Heart right ventricle (tissue), 16 donors: ENCODE measurements around the gene BMERB1. TPM values are rescaled to one million over a fixed set of nuclear protein-coding genes. Genes with fewer than 3 reads are reported as not detected.

Experiments
- ATAC-seq, 8 donors: fragments of 200-7000 bp; cut with Tn5 transposase; one replicate each; pipeline ENCODE4 v1.9.1; 2020; ENCODE audit warnings: mild to moderate bottlenecking in 8 of 8, moderate library complexity in 8 of 8, moderate number of reproducible peaks in 1 of 8
- DNase-seq, 2 donors: peaks; one replicate each; pipeline ENCODE4 v3.0.0-alpha.2; 2020
- H3K27ac ChIP-seq, 10 donors: fragments of 200-600 bp; sonication (generic) in 2 of 10; one replicate each; pipeline versions ENCODE4 v1.5.0 to v1.8.0; 2020 to 2022; ENCODE audit warnings: mild to moderate bottlenecking in 3 of 10
- H3K27me3 ChIP-seq, 7 donors: fragments of 200-600 bp; one replicate each; pipeline ENCODE4 v1.8.0; 2021 to 2022; ENCODE audit warnings: mild to moderate bottlenecking in 2 of 7
- H3K36me3 ChIP-seq, 9 donors: fragments of 200-600 bp; sonication (generic) in 1 of 9; one replicate each; pipeline versions ENCODE4 v1.5.0 to v1.8.0; 2020 to 2022; ENCODE audit warnings: mild to moderate bottlenecking in 2 of 9
- H3K4me1 ChIP-seq, 9 donors: fragments of 200-600 bp; sonication (generic) in 1 of 9; one replicate each; pipeline versions ENCODE4 v1.5.0 to v1.8.0; 2020 to 2022; ENCODE audit warnings: mild to moderate bottlenecking in 4 of 9
- H3K4me3 ChIP-seq, 10 donors: fragments of 200-600 bp; sonication (generic) in 2 of 10; one replicate each; pipeline versions ENCODE4 v1.5.0 to v1.8.0; 2020 to 2022; ENCODE audit warnings: mild to moderate bottlenecking in 7 of 10, moderate library complexity in 2 of 10
- H3K9me3 ChIP-seq, 11 donors: fragments of 200-600 bp in 10 of 11; sonication (generic) in 2 of 11; one replicate each; pipeline versions ENCODE4 v1.5.0 to v1.8.0; 2013 to 2022; ENCODE audit warnings: mild to moderate bottlenecking in 2 of 11, control low read depth in 1 of 11, moderate library complexity in 1 of 11
- CTCF ChIP-seq, 9 donors: fragments of 200-600 bp; sonication (generic) in 2 of 9; IDR thresholded peaks; one replicate each; pipeline versions ENCODE4 v1.5.0 to v1.8.0; 2021 to 2022; ENCODE audit warnings: antibody characterized with exemption in 9 of 9, mild to moderate bottlenecking in 5 of 9, moderate library complexity in 1 of 9
- WGBS, 2 donors: extraction: QIAGEN DNeasy Blood & Tissue Kit; methylation state at CpG; one replicate each; pipeline ENCODE4 v1.1.7; 2013; ENCODE audit warnings: inconsistent platforms in 1 of 2; 5-methylcytosine and 5-hydroxymethylcytosine counted together
- intact Hi-C, 10 donors: fragments of 100-400 bp; cut with DNase I; formaldehyde crosslinking; loops; one replicate each; pipeline versions ENCODE4 v1.11.1 to v1.14.2; 2022
- polyA plus RNA-seq, 2 donors: library from polyadenylated mRNA; stranded (reverse); fragments of 200-250 nt; gene quantifications; one replicate each; pipeline ENCODE4 v1.2.3, GENCODE V29; 2013
- total RNA-seq, 10 donors: library from RNA; stranded (reverse); fragmentation: NEBNext Ultra II Directional in 3 of 10; extraction: Animal tissue kit (Norgen Biotek cat#: 25700) in 3 of 10; gene quantifications; one replicate each; pipeline versions ENCODE4 v1.2.1 to v1.2.4, GENCODE V29; 2021 to 2023
- donor health status: Arrhythmogenic right ventricular cardiomyopathy.
- donor health status: ischemic (EF 13 %, LVEDD 7.1; RV severe dilation, severe dysfunction).
- donor health status: healthy with polysubstance abuse.
- donor health status: DM: no; HTN: yes; CAD: no.
- donor health status: DM: no; HTN: no; CAD: no.
- donor health status: ischemic (EF 25% LVEDD 6.9; RV normal size, moderate dysfunction).
- donor health status: ischemic (EF 25% LVEDD 5.7; RV mildly dilated, moderate dysfunction).
- donor health status: healthy.
- donor health status: DM: yes; HTN: yes; CAD: no.
- donor health status: Ischemic cardiomyopathy.
- donor health status: ischemic (EF 35%, LVEDD 5.7; RV mildly dilated, moderate dysfunction).
- donor health status: nonischemic (EF 11% LVEDD 7.7; RV severe dilation, severe dysfunction).
- donor health status: DM: yes; HTN: yes; CAD: no.
- donor health status: PGD.
- donor health status: ischemic (EF 29% LVEDD 5.4; RV normal size, mild dysfunction).
- donor health status: nonischemic (EF 23%, LVEDD 6.1; RV moderate dilation, normal function).

Gene BMERB1
- total and polyA plus RNA-seq, 12 donors, result 16.5 to 121 (median 78.9) TPM

- Histone ChIP-seq H3K27me3 (no peaks in the 10 kb centered on the region), H3K4me1 (peaks cover 0 to 37% (median 10%) of the 10 kb centered on the region in 9 donors), H3K27ac (no peak overlapping the region), H3K36me3 (peaks cover 0 to 76% (median 19%) of the 10 kb centered on the region in 9 donors), H3K4me3 (no peak overlapping the region), H3K9me3 (peaks cover 0 to 24% (median 11%) of the 10 kb centered on the region in 11 donors)
- TF ChIP-seq CTCF (IDR thresholded peaks at IDR 0.05), result no peak
- intact Hi-C loops, result no loop called here
- ATAC-seq (no peak), DNase-seq (no peak)
- 97 to 98% methylated on average over 17 of the region's 17 CpGs for WGBS, 2 donors
These were observed 152.9 kb downstream of the BMERB1 start for GRCh38 chr16:15587152-15587825.

GRCh38 chr16:15592324-15592723 is 157.9 kb downstream of the BMERB1 start:
- no peak for ATAC-seq
- H3K36me3 ChIP-seq, result peaks cover 0 to 71% (median 24%) of the 10 kb centered on the region in 9 donors
- H3K4me1 ChIP-seq, result peaks cover 0 to 58% (median 10%) of the 10 kb centered on the region in 9 donors
- no peaks in the 10 kb centered on the region for H3K27me3 ChIP-seq
- H3K4me3 ChIP-seq, result no peak overlapping the region
- H3K9me3 ChIP-seq, result no peaks in the 10 kb centered on the region
- peak overlapping the region in 3 of 10 donors; percentile 10 to 96 (median 39) for H3K27ac ChIP-seq
- intact Hi-C loops, result no loop called here
- DNase-seq, result no peak
- TF ChIP-seq CTCF (IDR thresholded peaks at IDR 0.05), result no peak
- WGBS, 2 donors, result 85% methylated on average over 9 of the region's 9 CpGs

- Histone ChIP-seq H3K4me1 (peaks cover 0 to 58% (median 10%) of the 10 kb centered on the region in 9 donors), H3K9me3 (no peaks in the 10 kb centered on the region), H3K36me3 (peaks cover 0 to 71% (median 33%) of the 10 kb centered on the region in 9 donors), H3K27ac (peak overlapping the region in 3 of 10 donors; percentile 15 to 96 (median 35)), H3K27me3 (no peaks in the 10 kb centered on the region), H3K4me3 (no peak overlapping the region)
- DNase-seq (no peak), ATAC-seq (no peak)
- intact Hi-C loops, result no loop called here
- 91 to 93% methylated on average over 9 of the region's 9 CpGs for WGBS, 2 donors
- no peak for TF ChIP-seq CTCF (IDR thresholded peaks at IDR 0.05)
These were observed 158.8 kb downstream of the BMERB1 start for GRCh38 chr16:15593235-15593634.

GRCh38 chr16:15594711-15595320 is 160.4 kb downstream of the BMERB1 start:
- intact Hi-C loops, result no loop called here
- peaks cover 0 to 44% (median 10%) of the 10 kb centered on the region in 9 donors for H3K4me1 ChIP-seq
- no peaks in the 10 kb centered on the region for H3K9me3 ChIP-seq
- DNase-seq (no peak), ATAC-seq (no peak)
- WGBS, 2 donors, result 84 to 87% methylated on average over 6 of the region's 6 CpGs
- no peak overlapping the region for H3K4me3 ChIP-seq
- TF ChIP-seq CTCF (IDR thresholded peaks at IDR 0.05), result no peak
- H3K27me3 ChIP-seq, result no peaks in the 10 kb centered on the region
- peak overlapping the region in 1 of 10 donors; percentile 45 for H3K27ac ChIP-seq
- peaks cover 0 to 72% (median 42%) of the 10 kb centered on the region in 9 donors for H3K36me3 ChIP-seq
